NCI-H226 (cell line): ENCODE data around the gene PTPRT.
"Not testable (repeated sequence)": the region's sequence is repeated elsewhere in the genome, so short reads cannot be mapped to it uniquely, and the experiment has no call there.

Source experiments
- DNase-seq: peaks from one replicate; pipeline ENCODE4 v3.0.0-alpha.2; 2015

PTPRT gene

DNA sequence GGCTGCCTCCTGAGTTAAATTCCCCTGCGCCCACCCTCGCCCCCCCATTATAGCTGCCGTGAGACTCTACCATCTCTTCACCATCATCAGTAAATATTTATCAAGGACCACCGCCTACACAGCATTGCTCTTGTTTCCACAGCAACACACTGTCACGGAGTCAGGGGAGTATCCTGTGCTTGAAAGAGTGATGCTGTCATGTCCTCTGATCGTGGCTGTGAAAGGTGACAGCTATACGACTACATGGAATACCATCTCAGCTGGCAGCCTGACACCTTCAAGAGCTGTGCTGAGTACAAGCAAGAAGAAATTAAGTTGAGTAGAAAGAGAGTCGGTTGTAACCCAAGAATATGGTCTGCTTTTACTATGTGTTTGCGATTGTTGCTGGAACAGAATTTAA is 3.4 kb downstream of the PTPRT start:
- DNase-seq = no peak

DNA sequence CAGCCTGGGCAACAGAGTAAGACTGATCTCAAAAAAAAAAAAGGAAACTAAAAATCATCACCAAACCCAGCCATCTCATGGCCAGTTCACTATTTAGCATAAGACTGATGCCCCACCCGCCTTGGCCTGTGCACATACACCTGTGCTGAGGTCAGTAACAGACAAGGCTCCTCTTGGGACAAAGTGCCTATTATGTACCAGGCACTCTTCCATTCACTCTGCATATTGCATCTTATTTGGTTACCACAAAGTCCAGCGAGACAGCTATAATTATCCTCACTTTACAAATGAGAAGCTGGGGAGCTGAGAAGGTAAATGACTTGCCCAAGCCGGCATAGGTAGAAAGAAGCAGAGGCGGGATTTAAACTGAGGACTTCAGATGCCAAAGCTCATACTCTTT is 3.8 kb downstream of the PTPRT start:
- DNase-seq = no peak

DNA sequence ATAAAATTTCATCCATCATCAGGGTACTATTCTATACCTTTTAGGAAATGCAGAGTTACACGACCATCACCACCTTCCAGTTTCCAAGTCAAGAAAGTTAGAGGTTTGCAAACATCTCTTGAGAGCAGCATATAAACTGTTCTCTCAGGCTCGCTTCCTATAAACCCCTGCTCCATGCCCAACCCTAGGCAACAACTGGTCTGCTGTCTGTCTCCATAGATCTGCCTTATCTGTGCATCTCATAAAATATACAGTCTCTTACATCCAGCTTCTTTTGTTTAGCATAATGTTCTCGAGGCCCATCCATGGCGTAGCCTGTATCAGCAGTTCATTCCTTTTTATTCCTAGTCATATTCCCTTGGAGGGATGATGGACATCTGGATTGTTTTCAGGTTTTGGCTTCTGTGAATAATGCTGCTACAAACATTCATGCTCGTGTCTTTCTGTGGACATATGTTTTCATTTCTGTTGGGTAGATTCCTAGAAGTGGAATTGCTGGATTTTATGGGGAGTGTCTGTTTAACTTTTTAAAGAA is 6.1 kb downstream of the PTPRT start:
- DNase-seq = no peak

DNA sequence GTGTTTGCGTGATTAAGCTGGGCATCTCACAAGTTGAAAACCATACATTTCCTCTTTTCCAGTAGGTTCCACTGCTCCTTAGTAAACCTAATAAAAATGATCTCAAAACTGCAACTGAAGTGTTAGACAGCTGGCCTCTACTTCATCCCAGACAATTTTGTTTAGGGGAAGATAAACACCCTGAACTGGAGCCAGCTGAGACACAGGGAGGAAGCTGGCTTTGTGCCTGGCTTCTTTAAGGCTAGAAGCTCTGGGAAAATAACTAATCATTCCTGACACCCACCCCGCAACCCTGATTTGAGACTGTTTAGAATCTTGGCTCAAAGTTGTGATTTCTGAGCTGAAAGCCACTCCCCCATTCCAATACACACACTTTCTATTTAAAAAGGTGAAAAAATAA is 11.6 kb downstream of the PTPRT start:
- DNase-seq = no peak

DNA sequence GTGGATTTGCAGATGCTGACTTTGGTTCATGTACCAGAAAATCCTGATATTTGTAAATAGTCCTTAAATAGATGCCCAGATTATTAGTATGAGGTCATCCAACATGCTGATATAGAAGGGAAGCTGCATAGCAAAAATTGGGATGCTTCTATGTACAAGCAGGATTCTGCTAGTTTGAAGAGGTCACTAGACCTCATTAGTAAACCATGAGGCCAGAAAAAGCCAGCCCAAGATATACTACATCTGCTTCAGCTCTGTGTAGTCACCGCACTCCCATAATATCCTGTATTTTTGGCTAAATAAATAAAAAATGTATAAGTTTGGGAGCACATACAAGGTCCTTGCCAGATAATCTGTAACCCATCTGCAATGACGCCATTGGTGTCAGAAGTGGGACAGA is 13.0 kb downstream of the PTPRT start:
- no peak for DNase-seq

DNA sequence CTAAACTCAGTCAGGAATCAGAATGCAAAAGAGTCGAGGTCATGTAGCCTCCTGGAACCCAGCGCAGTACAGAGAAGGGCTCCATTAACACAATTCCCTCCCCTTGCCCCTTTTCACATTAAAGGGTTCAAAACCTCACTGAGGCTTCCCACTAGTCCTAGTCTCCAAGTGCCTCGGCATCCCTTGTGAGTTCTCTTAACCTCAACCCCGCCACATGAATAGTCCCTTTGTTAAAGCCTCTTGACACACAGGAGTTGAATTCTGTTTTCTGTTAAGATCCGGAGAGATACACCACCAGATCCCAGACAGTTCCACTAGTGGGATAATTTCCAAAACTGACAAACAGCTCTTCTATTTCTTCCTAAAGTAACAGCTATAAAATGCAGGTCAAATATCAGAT is 17.8 kb downstream of the PTPRT start:
- DNase-seq = no peak

DNA sequence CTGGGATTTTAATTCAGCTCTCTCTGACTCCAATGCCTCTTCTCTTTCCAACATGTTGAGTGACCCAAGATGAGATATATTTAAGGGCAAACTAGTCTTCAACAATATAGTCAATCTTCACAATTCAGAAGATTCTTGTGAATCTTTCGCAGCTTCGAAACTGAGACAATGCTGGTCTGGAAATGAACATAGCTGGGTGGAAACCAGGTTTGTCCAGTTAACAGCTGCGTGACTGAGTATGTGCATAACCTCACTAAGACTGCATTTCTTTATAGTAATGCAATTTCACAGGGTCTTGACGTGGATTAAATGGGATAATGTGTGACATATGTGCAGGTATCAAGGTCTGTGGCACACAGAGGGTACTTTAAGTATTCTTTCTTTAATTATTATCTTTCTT is 18.9 kb downstream of the PTPRT start:
- DNase-seq = no peak

DNA sequence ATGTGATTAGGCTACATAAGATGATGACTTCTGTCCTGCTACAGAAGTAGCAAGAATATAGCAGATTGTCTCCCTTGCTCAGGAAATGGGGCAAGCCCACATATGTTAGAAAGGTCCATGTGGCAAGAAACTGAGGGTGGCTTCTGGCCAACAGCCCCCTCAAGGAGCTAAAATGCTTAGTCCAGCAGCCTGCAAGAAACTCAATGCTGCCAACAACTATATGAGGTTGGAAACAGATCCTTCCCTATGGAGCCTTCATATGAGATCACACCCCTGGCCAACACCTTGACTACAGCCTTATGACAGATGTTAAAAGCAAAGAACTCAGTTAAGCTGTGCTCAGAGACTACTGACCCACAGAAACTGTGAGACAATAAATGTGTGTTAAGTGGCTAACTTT is 22.1 kb downstream of the PTPRT start:
- no peak for DNase-seq

DNA sequence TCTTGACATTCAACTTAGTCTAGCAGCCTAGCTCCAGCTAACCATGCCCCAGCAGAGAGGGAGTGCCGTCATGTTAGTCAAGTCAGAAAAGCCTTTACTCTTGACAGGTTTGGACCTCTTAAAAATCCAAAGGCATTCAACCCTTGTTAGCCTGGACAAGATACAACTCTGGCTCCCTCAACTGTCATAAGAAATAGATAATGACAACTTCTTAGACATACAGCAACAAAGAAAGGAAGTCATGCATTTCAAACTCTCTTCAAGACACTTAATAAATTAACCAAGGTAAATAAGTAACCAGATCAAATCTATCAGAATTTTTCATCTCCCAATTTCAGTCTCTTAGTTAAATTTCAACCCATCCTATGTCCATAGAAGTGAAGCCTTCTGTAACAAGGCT is 22.7 kb downstream of the PTPRT start:
- no peak for DNase-seq

DNA sequence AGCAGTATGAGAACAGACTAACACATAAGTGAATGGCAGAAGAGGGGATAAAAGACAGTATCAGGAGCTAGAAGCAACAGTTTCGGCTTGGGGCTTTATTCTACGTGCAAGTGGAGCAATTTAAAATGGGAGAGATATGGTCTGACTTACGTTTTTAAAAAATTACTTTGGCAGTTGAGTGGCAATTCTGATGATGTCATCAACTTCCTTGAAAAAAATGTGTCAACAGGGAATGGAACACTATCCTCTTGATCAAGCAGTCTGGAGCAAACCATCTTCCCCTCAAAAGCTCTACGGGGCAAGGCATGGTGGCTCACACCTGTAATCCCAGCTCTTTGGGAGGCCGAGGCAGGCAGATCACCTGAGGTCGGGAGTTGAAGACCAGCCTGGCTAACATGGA is 24.1 kb downstream of the PTPRT start:
- no peak for DNase-seq

DNA sequence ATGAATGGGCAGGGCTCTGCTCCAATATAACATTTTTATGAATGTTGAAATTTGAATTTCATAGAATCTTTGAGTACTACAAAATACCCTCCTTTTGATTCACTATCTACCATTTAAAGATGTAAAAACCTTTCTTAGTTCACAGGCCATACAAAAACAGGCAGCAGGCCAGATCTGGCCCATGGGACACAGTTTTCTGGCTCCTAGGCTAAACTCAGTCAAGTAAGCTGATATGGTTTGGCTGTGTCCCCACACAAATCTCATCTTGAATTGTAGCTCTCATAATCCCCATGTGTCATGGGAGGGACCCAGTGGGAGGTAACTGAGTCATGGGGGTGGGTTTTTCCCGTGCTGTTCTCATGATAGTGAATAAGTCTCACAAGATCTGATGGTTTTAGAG is 25.0 kb downstream of the PTPRT start:
- not testable (repeated sequence) for DNase-seq

DNA sequence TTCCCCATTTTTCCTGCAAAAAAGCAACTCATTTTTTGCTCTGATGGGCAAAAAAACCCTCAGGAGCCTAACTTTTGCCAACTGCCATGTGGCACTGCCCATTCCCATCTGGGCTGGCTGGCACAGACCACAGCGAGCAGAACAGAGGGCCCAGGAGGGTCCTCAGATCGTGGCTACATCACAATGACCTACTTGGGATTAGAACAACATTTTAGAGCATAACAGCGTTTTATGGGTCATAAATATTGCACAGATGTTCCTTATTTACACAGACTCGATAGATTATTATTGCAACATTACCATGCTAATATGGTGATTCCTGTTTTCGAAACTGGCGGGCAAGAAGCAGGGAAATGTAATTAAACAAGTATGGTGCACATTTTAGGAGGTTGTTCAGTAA is 28.0 kb downstream of the PTPRT start:
- DNase-seq = no peak

DNA sequence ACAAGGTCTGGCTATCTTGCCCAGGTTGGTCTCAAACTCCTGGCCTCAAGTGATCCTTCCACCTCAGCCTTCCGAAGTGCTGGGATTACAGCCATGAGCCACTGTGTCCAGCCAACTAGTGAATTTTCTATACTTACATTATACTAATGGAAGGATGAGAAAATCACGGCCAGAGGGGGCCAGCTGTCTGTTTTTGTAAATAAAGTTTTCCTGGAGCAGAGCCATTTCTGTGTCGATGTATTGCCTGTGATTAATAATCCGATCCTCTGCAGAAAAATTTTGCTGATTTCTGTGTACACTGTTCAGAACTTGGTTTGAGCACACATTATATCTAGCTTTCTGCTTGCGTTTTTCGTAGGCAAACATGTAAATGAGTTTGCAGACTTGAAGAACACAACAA is 28.8 kb downstream of the PTPRT start:
- no peak for DNase-seq

DNA sequence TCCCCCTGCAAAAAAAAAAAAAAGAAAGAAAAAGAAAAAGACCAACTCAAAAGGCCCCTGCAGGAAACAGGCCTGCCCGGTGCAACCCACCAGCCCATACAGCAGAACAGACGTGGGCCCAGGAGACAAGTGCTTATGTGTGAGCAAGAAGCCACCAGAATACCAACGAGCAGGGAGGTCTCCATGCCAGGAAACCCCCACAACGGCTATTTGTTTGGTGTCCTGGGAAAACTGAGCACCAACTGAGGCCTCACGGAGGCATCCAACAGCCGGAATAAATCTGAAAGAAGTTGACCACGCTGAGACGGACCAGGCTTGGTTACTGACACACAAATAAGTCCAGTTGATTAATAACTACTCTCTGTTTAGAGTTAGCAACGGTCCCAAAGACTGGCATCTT is 29.7 kb downstream of the PTPRT start:
- DNase-seq = no peak

DNA sequence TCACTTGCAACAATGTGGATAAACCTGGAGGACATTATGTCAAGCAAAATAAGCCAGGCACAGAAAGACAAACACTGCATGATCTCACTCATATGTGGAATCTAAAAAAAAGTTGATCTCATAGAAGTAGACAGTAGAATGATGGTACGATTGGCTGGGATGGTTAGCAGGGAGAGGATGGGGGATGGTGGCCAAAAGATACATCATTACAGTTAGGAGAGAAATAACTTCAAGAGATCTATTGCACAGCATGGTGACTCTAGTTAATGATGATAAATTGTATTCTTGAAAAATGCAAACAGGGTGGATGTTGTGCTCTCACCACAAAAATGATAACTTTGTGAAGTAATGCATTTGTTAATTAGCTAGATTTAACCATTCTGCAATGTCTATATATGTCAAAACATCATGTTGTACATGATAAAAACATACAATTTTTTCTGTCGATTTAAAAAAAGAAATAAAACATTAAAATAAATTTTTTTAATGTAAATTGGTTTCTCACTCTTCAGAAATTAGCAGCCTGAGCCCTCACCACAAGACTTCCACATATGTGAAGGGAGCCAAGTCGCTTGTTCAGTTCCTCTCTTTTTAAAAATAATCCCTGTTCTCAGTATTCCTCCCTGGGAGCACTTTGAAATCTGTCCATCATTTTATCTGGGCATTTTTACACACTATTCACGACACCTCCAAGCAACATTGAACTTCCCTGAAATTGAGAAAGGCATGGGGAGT is 34.2 kb downstream of the PTPRT start:
- no peak for DNase-seq

DNA sequence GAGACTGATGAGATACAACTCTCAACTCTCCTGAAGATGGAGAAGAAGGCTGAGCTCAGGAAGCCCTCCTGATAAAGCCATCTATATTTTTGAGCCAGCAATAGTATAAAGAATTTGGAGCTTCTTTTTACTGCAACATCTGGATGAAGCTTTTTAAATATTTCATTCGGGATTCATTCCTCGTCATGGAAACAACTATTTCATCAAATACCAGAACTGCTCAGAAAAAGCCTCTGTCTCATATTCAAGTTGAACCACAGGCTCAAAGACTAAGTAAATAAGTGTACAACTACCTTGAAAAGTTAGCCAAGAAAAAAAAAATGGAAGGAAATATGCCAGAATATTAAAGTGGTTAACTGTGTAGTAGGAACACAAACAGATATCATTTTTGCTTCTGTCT is 37.8 kb downstream of the PTPRT start:
- DNase-seq = no peak

DNA sequence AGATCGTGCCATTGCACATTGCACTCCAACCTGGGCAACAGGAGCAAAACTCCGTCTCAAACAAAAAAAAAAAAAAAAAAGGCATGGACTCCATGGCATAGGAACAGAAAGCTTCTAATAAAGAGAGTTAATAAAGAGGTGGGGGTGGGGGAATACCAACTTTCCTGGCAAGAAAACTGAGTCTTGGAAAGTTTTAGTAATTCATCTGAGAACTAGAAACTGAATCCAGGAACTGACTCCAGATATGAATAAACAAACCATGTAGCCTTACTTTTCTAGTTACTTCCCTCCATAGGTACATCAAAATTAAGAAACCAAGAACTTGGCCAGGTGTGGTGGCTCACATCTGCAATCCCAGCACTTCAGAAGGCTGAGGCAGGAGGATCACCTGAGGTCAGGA is 38.5 kb downstream of the PTPRT start:
- DNase-seq = no peak

DNA sequence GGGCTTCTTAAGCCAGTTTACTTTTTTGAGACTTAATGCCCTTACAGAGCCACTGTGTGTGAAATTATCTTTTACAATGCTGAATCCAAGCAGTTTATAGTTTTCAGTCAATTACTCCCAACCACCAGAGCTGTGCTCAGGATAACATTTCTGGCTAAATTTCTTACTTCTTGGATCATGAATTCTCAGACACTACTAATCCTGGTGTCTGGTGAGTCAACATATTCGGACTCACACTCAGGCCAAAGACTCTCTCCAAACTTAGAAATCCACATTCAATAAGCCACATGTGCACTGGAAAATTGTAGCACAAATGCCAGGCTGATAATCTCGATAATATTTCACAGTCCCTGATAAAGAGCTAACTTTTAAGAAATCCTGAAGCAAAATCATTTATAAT is 49.0 kb downstream of the PTPRT start:
- no peak for DNase-seq

DNA sequence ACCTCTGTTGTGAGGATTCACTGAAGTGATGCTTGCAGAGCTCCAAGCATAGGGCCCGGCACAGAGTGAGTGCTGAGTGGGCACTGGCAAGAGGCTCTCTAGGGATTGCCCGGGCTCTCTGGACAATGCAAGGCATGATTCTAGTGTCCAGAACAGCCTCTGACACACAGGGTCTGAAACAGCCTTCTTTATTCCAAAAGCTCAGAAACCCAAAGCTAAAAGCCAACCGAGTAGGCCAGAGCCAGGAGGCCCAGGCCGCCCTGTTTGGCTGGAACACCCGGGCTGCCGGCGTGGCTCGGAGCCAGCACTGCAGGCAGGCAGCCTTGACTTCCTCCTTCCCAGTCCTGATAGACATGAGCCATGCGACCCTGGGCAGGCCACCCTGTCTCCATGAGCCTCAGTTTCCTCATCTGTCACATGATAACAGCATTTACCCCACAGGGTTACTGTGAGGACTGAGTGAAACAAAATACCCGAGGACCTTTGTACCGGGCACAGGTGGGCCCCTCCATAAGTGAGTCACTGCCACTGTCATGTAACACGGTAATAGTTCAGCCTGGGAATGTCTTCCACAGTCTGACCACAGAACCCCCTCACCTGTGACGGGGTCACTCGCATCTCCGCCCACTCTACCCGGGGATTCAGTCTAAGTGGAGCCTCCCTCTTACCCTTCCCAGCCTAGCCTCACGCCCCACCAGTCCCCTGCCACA is 51.5 kb downstream of the PTPRT start:
- DNase-seq = no peak

DNA sequence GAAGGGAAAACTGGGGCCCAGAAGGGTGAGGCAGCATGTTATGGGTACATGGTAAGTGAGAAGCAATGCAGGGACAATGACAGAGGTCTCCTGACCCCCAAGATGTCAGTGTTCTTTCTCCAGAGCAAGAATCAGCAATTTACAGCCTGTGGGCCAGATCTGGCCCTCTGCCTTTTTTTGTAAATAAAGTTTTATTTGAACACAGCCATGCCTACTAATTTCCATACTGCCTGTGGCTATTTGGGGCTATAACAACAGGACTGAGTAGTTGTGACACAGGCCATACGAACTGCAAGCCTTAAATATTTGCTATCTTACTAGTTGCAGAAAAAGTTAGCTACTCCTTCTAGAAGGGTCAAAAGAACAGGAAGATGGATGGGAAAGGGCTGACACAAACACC is 52.5 kb downstream of the PTPRT start:
- DNase-seq = no peak

DNA sequence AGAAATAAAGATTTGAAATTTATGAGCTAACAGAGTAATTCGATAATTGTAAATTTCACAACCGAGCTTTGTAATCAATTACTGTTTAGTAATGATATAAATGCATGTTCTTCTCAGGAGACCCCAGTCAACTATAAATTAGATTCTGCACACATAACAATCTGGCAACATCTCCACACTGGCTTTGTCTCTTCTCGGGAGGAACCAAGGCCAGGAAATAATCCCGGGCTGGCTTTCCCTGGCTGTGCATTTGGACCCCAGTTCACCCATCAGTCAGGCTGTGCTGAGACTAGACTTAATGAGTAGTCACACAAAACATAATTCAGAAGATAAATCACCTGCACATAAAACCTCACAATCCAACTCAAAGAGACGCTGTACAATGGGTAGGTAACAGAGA is 65.5 kb downstream of the PTPRT start:
- DNase-seq = no peak

DNA sequence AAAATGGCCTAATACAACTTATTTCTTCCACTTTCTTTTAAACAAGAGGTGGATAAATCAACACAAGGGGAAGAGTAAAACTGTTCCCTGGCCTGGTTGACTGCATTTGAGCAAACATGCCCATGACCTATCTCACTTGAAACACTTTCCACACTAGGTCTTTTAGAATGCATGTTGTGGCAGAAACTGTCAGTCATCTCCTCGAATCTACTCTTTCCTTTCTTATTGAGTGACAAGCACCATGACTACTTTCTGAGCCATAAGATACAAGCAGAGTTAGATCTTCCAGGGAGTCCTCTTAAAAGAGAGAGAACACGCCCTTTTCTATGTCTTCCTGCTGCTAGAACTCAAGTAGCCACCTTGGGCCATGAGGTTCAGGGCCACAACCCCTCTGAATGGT is 66.5 kb downstream of the PTPRT start:
- no peak for DNase-seq

DNA sequence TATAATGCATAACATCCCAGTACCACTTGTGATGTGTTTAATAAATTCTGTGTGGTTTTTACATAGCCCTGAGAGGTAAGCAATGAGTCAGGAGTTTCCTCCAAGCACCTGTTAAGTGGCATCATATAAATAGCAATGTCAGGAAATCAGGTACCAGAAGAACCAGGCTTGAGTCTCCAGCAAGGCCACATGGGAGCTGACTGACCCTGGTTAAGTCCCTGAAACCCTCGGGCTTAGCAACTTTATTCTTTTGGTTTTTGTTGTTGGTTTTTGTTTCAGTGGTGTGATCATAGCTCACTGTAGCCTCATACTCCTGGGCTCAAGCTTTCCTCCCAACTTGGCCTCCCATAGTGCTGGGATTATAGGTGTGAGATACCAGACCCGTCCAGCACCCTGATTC is 70.0 kb downstream of the PTPRT start:
- DNase-seq = no peak

DNA sequence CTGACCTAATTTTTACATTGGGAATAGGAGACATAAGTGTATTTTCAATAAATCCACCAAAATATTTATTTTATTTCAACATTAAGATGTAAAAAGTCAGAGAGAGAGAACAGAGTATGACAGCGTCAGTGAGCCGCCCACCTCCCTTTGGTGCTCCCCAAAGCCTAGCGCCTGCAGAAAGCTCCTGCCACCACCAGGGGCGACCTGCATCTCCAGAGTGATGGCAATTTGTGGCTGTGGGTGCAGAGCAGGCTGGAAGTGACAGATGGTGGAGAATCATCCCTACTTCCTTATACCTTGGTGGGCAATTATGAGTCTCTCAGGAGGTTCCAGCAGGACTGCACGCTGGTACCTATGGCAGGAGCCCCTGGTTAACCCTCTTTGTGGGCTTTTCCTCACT is 87.3 kb downstream of the PTPRT start:
- DNase-seq = no peak

DNA sequence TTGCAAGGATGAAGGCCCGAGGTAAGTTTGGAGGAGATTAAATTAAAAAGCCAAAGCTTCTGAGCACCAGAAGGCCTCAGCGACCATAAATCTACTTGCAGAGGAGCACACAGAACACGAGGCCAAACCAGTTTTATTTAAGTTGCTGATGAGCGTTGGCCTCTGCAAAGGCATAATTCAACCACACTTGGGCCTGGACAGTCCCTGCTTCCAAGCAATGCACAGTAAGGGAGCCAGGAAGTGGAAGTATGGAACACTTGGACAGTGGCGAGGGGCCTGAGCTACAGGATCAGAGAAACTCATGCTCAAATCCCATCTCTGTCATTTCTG is 92.8 kb downstream of the PTPRT start:
- DNase-seq = no peak
